Spleen (tissue), 7 donors: ENCODE results near the gene PARD6G.

Source experiments
- POLR2A ChIP-seq, 3 donors: fragments of 450-650 bp; IDR thresholded peaks; one replicate each; pipeline ENCODE4 v1.5.1; 2017; ENCODE audit warnings: antibody characterized with exemption in 3 of 3, mild to moderate bottlenecking in 1 of 3
- POLR2AphosphoS5 ChIP-seq, 3 donors: sonication (generic); formaldehyde crosslinking; IDR thresholded peaks; one replicate each; pipeline ENCODE4 v1.5.1; 2017; ENCODE audit warnings: antibody characterized with exemption in 3 of 3
- TF ChIP-seq, protein P1 (sequence below), 11 experiments: fragments of 200-600 bp in 7 of 11; fragments of 450-650 bp in 4 of 11; sonication (generic) in 4 of 11; IDR thresholded peaks in 8 of 11; conservative IDR thresholded peaks in 3 of 11; 1 replicate in 7 of 11; 2 replicates in 4 of 11; pipeline versions ENCODE4 v1.4.0 to v1.8.0; 2016 to 2021; ENCODE audit warnings: antibody characterized with exemption in 11 of 11, inconsistent platforms in 4 of 11, mild to moderate bottlenecking in 1 of 11
- donor health status: DM: no; HTN: no; CAD: no; lungs with moderate emphysema.
- donor health status: DM: no; HTN: no; CAD: no.
- donor health status: DM: no; HTN: no; CAD: no.

DNA sequence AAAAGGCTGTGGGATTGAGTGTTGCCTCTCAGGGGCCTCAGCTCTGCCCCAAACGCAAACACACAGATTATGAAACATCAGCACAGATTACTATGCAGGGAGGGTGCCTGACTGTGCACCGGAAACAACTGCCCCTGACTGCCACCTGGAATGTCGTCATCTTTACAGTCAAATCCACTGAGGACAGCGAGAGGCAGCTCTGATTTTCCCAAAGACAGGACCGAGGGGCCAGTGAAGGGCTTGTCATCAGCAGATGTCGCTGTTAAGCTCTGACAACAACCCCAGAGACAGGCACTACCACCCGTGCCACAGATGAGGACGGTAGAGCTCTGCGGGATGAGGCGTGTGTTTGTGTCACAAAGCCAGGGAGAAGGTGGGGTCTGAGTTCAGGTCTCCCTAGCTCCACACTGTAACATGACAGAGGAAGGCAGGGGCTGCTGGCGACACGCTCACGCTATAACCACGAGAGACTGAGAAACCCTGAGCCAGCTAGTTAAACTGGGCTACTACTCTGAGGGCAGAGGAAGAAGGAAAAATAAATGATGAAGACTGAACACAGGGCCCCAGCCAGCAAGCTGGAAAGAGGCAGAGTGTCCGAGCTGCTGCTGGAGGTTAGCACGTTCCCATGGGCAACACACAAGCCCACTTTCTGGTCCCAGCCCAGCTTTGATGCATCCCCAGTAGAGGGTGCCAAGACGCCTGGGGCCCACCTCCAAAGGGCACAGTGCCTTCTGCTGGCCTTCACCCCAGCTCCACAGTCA, 47.0 kb downstream of the PARD6G start:
- TF ChIP-seq POLR2AphosphoS5 (IDR thresholded peaks at IDR 0.05) (no peak), POLR2A (IDR thresholded peaks at IDR 0.05) (no peak)
- TF ChIP-seq, protein P1, sequence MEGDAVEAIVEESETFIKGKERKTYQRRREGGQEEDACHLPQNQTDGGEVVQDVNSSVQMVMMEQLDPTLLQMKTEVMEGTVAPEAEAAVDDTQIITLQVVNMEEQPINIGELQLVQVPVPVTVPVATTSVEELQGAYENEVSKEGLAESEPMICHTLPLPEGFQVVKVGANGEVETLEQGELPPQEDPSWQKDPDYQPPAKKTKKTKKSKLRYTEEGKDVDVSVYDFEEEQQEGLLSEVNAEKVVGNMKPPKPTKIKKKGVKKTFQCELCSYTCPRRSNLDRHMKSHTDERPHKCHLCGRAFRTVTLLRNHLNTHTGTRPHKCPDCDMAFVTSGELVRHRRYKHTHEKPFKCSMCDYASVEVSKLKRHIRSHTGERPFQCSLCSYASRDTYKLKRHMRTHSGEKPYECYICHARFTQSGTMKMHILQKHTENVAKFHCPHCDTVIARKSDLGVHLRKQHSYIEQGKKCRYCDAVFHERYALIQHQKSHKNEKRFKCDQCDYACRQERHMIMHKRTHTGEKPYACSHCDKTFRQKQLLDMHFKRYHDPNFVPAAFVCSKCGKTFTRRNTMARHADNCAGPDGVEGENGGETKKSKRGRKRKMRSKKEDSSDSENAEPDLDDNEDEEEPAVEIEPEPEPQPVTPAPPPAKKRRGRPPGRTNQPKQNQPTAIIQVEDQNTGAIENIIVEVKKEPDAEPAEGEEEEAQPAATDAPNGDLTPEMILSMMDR (IDR thresholded peaks at IDR 0.05 in 8 of 11, conservative IDR thresholded peaks at IDR 0.05 in 3 of 11): no peak
